ENCODE measurements around the gene ABCD1.
"Not testable (repeated sequence)": the region's sequence is repeated elsewhere in the genome, so short reads cannot be mapped to it uniquely, and the experiment has no call there.

- not testable (repeated sequence) for TF ChIP-seq CTCF (conservative IDR thresholded peaks at IDR 0.05); ZFX (IDR thresholded peaks at IDR 0.05)
Observed at GRCh38 chrX:153730115-153730514, 5.5 kb downstream of the ABCD1 start.
